Measurements from ENCODE around the gene CCDC107.
"Not testable (repeated sequence)": the region's sequence is repeated elsewhere in the genome, so short reads cannot be mapped to it uniquely, and the experiment has no call there.

Gene CCDC107

GRCh38 chr9:35638751-35639150, 19.3 kb upstream of the CCDC107 start:
- not testable (repeated sequence) for DNase-seq

- not testable (repeated sequence) for DNase-seq
Observed at GRCh38 chr9:35639225-35639624, 18.9 kb upstream of the CCDC107 start.

GRCh38 chr9:35639631-35640030, 18.5 kb upstream of the CCDC107 start:
- DNase-seq, result no peak

GRCh38 chr9:35640431-35640830, 17.7 kb upstream of the CCDC107 start:
- DNase-seq, result not testable (repeated sequence)

- DNase-seq, result not testable (repeated sequence)
Observed at GRCh38 chr9:35641478-35641877, 16.6 kb upstream of the CCDC107 start.

GRCh38 chr9:35643046-35643445, 15.0 kb upstream of the CCDC107 start:
- DNase-seq, result no peak

- DNase-seq, result not testable (repeated sequence)
Observed at GRCh38 chr9:35645736-35646135, 12.4 kb upstream of the CCDC107 start.

GRCh38 chr9:35646153-35646532, 11.9 kb upstream of the CCDC107 start:
- no peak for DNase-seq

- DNase-seq, result peak; percentile 87 to 89
Observed at GRCh38 chr9:35646533-35647265, 11.4 kb upstream of the CCDC107 start.

- DNase-seq, result peak; percentile 41
Observed at GRCh38 chr9:35649431-35650340, 8.4 kb upstream of the CCDC107 start.

- no peak for DNase-seq
Observed at GRCh38 chr9:35650341-35651158, 7.5 kb upstream of the CCDC107 start, which contains the start of gene SIT1. Gene SIT1, minus strand, starts transcription at chr9:35650931. Its CDS starts 78 bp downstream, at chr9:35650853.

GRCh38 chr9:35651956-35652828, 5.9 kb upstream of the CCDC107 start:
- no peak for DNase-seq

GRCh38 chr9:35652829-35653209, 5.3 kb upstream of the CCDC107 start:
- DNase-seq, result no peak

- no peak for DNase-seq
Observed at GRCh38 chr9:35653611-35654010, 4.5 kb upstream of the CCDC107 start.

GRCh38 chr9:35656348-35656747, 1.7 kb upstream of the CCDC107 start:
- DNase-seq, result no peak

GRCh38 chr9:35656831-35657545, 1.1 kb upstream of the CCDC107 start:
- DNase-seq, result no peak

GRCh38 chr9:35657546-35658136, 451 bp upstream of the CCDC107 start, which contains the start of gene RMRP:
Gene RMRP, minus strand, starts transcription at chr9:35658019.
- peak; percentile 89 to 92 for DNase-seq

GRCh38 chr9:35658968-35659220, 802 bp downstream of the CCDC107 start:
- DNase-seq, result no peak

GRCh38 chr9:35659340-35659739, 1.2 kb downstream of the CCDC107 start:
- no peak for DNase-seq

GRCh38 chr9:35660966-35661415, 2.9 kb downstream of the CCDC107 start:
- DNase-seq, result no peak

- DNase-seq, result no peak
Observed at GRCh38 chr9:35661756-35662350, 3.8 kb downstream of the CCDC107 start.

All from activated CD4-positive, alpha-beta T cell treated with anti-CD3 and anti-CD28 coated beads, Interleukin-2, amount 50 U/mL, for 4 hours (primary cell).